NCI-H2081 treated with DMSO at 0.1 percent for 48 hours (cell line): ENCODE results near the gene BTRC.
A peak's percentile ranks its signal among the peaks of the same experiment; 100 is the strongest.
"Not testable (repeated sequence)": the region's sequence is repeated elsewhere in the genome, so short reads cannot be mapped to it uniquely, and the experiment has no call there.

Source experiments
- DNase-seq: peaks from one replicate; lab custom pipeline; 2025; lab: John Stamatoyannopoulos, UW

Gene BTRC

GRCh38 chr10:101353692-101354327, at the start of gene BTRC:
Gene BTRC (plus strand): TSS chr10:101354165. CDS start chr10:101354181, 16 bp downstream.
- peak; percentile 92 for DNase-seq

- DNase-seq: no peak
Observed at GRCh38 chr10:101304316-101304715, 49.6 kb upstream of the BTRC start.

GRCh38 chr10:101305320-101306241, 48.4 kb upstream of the BTRC start:
- DNase-seq: no peak

- no peak for DNase-seq
Observed at GRCh38 chr10:101308051-101308450, 45.9 kb upstream of the BTRC start.

- DNase-seq: no peak
Observed at GRCh38 chr10:101310529-101311184, 43.3 kb upstream of the BTRC start.

- DNase-seq: no peak
Observed at GRCh38 chr10:101311185-101312066, 42.5 kb upstream of the BTRC start.

GRCh38 chr10:101319241-101319915, 34.6 kb upstream of the BTRC start:
- DNase-seq: no peak

GRCh38 chr10:101321073-101321472, 32.9 kb upstream of the BTRC start:
- no peak for DNase-seq

- DNase-seq: no peak
Observed at GRCh38 chr10:101322266-101323108, 31.5 kb upstream of the BTRC start.

- no peak for DNase-seq
Observed at GRCh38 chr10:101323495-101323894, 30.5 kb upstream of the BTRC start.

- DNase-seq: not testable (repeated sequence)
Observed at GRCh38 chr10:101327454-101327853, 26.5 kb upstream of the BTRC start.

GRCh38 chr10:101329341-101330032, 24.5 kb upstream of the BTRC start:
- DNase-seq: no peak

- DNase-seq: no peak
Observed at GRCh38 chr10:101330231-101330630, 23.7 kb upstream of the BTRC start.

- DNase-seq: no peak
Observed at GRCh38 chr10:101330631-101331225, 23.2 kb upstream of the BTRC start.

GRCh38 chr10:101331956-101332355, 22.0 kb upstream of the BTRC start:
- DNase-seq: no peak

GRCh38 chr10:101334259-101334658, 19.7 kb upstream of the BTRC start:
- not testable (repeated sequence) for DNase-seq

GRCh38 chr10:101336382-101336781, 17.6 kb upstream of the BTRC start:
- no peak for DNase-seq

- DNase-seq: no peak
Observed at GRCh38 chr10:101337836-101338235, 16.1 kb upstream of the BTRC start.

- no peak for DNase-seq
Observed at GRCh38 chr10:101341438-101341837, 12.5 kb upstream of the BTRC start.
